GM21390 (cell line): ENCODE results near the gene CACNA1F.

Source experiments
- ATAC-seq: cut with Tn5 transposase; IDR thresholded peaks from one replicate; pipeline ENCODE4 v1.9.1; 2021; ENCODE audit not compliant: unreplicated experiment

Gene CACNA1F

GRCh38 chrX:49155900-49156837 lies 77.0 kb downstream of the CACNA1F start:
- ATAC-seq, result peak; percentile 79

- peak; percentile 11 for ATAC-seq
Observed at GRCh38 chrX:49155243-49155899, 77.8 kb downstream of the CACNA1F start.
